ENCODE results near the gene GLIS1.

Gene GLIS1

DNA sequence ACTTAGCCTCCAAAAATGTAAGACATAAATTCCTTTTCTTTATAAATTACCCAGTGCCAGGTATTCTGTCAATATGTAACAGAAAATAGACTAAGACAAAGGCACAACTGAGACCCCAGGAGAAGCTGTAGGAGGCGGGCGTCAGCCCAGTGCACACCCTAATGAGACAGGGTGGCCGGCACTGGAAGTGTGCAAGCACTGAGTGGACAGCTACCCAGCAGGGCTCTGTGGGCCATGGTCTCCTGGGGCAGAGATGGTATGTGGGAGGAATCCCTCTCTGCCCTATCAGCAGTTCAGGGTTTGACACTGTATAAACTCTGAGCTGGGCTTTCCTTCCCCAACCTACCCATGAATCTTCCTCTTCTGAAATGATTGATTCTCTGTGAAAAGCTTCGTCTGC, 139.5 kb downstream of the GLIS1 start:
- DNase-seq (ENCODE audit: low read depth in 2 of 3, low spot score in 2 of 3), result no peak

DNA sequence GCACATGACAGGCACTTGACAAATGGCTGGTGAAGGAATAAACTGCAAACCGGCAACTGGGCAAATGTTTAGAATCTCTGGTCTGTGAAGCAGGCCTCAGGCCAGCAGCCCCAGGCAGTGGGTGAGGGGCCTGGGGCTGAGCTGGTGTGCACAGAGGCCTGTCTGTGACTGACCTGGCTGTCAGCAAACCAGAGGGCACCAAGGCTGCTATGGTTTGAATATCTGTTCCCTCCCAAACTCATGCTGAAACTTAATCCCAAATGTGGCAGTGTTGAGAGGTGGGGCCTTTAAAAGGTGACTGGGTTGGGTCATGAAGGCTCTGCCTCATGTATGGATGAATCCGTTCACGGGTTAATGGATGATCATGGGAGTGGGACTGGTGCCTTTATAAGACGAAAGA, 140.0 kb downstream of the GLIS1 start:
- no peak for DNase-seq (ENCODE audit: low read depth in 2 of 3, low spot score in 2 of 3)

DNA sequence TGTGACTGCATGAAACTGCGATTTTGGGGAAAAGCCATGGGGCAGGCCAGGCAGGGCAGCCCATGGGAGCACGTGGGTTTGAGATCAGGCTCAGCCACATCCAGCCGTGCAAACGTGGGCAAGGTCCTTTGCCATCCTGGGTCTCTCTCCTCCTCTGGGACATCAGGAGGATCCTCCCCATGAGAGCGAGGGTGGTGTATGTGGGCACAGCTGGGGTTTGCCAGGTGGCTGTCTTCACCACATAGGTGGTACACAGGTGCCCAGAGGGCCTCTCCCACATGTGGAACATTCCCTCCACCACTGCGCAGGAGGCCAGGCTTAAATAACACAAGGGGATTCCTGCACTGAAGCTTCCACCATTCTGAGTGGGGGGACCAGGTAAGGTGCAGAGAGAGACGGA, 143.1 kb downstream of the GLIS1 start:
- no peak for DNase-seq (ENCODE audit: low read depth in 2 of 3, low spot score in 2 of 3)

DNA sequence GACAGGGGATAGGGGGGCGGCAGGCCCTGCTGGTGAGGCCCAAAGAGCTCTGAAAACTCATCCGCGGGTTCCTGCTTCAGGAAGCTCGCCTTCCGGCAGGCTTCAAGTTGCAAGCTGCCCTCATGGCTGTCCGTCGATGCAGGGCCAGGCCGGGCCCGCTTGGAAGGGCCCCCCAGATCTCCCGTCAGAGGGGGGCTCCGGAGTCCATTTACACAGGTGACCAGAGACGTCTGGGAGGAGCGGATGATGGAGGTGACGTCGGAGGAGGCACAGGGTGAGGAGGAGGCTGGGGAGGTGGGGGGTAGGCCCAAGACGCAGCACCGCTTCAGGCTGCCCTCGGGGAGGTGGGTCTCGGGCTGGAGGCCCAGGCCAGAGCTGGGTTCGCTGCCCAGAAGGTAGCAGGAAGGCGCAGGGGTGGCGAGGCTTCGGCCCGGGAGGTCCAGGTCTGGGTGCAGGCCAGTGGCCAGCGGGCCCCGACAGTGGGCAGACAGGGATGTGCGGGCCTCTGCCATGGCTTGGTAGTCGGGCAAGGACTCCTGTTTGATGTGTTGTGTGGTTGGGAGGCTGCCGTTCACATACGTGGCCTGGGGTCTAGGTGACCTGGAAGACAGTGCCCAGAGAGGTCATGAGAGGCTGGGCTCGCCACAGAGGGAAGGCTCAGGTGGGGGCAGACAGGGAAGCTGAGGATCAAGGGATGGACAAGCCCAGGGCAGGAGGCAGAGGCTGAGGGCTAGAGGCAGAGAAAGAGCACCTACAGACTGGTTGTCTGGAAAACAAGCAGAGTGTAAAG, 144.4 kb downstream of the GLIS1 start:
- DNase-seq (ENCODE audit: low read depth in 2 of 3, low spot score in 2 of 3), result no peak

DNA sequence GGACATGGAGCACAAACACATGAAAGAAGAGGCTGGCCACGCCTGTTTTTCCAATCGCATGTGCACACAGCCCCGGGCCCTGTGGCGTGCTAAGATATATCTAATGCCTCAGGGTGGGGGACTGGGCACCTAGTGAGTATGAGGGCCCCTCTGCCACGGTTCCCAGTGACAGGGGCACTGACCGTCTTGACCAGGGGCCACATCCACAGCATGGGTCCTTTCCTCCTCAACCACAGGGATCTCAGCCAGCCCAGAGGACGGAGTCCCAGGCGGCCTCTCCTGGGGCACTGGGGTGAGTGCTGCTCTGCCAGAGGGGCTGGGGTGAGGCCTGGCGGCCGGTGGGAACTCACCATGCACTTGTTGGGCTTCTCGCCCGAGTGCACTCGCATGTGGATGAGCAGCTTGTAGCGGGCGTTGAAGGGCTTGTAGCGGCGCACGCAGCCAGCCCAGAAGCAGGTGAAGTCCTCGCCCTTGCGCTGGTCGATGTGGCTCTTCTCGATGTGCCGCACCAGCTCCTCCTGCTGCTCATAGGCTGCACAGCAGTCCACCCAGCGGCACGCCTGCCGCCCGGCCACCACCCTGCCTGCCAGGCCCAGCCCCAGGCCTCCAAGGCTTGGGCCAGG, 145.1 kb downstream of the GLIS1 start:
- DNase-seq (ENCODE audit: low read depth in 2 of 3, low spot score in 2 of 3), result no peak

DNA sequence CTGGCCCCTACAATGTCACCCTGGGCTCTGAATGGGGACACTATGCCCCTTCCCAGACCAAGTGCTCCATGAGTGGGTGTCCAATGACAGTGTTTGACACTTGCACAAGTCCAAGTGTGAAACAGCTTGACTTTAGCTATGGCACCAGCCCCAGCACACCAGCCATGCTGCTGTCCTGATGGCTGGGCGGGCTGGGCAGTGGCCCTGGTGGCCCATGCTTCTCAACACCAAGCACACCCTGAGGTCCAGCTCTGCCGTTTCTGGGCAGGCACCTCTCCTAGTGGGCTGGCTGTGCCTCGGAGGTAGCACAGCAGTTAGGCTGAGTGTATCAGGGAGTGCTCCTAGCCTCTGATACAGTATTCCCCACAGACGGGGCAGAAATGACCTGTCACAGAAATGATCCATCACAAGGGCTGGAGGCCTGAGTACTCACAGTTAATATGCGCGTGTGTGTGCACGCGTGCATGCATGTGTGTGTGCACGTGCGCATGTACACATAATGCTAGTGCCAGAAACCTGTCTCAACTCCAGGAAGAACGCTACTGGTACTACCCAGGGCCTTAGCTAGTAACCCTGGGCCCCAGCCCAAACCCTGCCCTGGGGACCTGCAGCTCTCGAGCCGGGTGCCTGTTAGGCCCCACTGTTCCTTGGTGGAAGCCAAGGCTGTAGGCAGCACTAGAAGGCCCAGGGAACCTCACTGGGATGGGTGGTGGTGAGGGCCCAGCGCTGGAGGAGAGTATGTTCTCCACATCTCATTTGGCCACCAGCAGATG, 145.8 kb downstream of the GLIS1 start:
- no peak for DNase-seq (ENCODE audit: low read depth in 2 of 3, low spot score in 2 of 3)

DNA sequence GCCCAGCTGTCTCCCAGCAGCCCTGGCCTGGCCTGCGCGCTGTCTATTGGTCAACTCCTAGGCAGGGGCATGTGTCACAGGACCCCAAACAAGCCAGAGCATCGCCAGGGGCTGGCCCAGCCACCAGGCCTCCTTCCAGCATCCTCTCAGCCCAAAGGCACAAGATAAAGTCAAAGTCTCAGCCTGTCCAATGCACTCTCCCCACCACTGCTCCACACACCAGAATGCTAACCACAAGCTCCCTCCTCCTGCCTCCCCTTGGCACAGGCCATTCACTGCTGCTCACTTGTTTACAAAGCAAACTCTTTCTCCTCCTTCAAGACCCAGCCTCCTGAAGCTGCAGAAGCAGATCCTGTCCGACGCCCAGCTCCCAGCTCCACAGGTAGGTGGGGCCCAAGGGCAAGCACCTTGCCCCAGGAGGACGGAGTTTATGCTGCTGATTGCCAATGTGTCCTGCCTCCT, 146.4 kb downstream of the GLIS1 start:
- DNase-seq (ENCODE audit: low read depth in 2 of 3, low spot score in 2 of 3), result no peak

DNA sequence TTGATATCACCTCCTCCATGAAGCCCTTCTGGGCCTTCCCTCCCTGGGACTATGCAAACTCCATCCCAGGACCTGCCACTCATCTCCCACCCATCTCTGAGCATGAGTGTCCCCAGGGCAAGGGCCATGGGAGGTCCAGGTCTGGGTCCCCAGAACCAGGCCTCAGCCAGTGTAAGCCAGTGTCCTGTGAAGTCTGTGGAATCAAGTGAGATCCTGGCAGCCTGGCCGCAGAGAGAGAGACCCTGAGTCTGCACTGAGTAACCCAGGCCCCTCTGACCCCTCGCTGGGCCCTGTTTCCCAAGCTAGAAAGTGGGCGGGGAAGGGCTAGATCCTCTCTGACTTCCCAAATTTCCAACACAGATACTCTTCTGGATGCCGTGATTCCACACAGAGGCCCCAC, 147.0 kb downstream of the GLIS1 start:
- DNase-seq (ENCODE audit: low read depth in 2 of 3, low spot score in 2 of 3), result no peak

DNA sequence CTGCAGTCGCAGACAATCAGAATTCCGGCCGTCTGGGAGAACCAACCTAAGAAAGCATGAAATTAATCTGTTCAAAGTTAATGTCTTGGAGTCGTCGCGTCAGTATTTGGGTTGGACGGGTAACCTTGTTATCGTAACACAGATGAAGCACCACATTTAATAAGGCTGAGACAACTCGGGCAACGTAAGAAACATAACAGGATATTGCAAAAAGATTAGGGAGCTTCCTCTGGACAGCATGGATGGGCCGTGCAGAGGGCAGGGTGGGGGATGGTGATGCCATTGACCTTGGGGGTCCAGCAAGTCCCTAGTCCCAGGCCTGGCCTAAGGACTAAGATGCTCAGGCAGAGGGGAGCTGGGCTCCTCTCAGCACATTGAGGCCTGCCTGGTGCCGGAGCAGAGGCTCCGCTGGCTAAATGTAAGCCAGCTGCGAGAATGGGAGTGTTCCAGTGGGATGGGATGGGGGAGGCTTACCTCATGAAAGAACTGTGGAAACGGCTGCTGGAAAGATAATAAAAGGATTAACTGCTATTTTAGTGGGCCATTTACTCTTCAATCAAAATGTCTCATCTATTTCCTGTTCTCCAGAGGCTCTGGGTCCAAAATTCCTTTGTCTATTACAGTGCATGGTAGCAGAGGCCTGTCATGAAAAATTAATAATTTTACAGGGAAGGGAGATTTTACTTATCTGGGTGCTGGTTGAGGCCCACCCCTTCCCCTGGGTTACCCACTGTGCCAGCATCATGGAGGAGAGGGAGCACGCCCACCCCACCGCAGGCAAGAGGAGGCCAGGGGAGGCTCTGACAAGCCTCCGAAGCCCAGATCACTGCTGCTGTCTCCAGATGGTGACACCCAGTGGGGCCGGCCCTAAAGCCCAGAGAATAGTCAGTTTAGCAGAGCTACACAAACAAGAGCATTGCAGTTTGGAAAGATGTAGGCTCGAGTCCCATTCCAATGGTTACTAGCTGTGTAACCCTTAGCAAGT, 148.1 kb downstream of the GLIS1 start:
- DNase-seq (ENCODE audit: low read depth in 2 of 3, low spot score in 2 of 3), result no peak

DNA sequence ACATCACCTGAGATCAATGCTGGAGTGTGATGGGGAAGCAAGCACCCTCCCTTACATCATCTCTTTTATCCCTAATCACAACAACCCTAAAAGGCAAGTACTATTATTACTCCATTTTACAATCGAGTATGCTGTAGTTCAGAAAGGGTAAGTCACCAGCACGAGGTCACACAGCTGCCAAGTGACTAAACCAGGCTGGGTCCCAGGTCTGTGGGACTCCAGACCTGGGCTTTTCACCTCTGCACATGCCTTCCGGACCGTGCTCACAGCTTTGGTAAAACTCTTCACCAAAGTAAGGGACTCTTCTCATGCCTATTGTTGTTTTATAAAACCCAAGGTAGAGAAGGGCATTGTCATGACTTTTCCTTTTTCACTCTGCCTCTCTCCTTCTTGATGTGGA, 148.9 kb downstream of the GLIS1 start:
- no peak for DNase-seq (ENCODE audit: low read depth in 2 of 3, low spot score in 2 of 3)

DNA sequence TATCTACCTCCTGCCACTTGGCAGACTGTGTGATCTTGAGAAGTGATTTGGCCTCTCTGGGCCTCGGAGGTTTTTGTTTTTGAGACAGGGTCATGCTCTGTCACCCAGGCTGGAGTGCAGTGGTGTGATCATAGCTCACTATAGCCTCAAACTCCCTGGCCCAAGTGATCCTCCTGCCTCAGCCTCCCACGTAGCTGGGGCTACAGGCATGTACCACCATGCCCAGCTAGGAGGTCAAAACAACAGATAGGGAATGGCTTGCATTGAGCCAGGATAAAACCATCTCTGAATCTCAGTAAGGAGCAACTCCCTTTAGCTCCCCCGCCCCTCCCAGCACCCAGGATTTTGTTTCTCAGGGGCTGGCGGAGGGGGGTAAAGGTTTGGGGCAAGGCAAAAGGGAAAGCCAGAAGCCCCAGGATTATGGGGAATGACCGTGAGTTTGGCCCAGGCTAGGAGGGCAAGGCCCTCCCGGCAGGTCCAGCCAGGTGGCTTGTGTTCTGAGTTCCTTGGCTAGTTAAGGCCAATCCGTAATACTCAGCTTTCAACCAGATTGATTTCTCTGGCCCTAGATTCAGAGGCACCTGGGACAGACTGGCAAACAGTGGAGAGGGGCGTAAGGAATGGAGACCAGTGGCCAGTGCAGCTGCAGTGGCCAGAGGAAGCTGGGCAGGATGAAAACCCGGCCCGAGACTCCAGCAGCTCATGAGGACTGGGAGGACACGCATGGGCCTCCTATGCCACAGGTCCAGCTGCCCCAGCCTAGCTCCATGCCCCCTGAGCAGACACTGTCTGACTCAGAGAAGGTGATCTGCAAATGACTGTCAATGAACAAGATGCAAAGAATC, 149.7 kb downstream of the GLIS1 start:
- no peak for DNase-seq (ENCODE audit: low read depth in 2 of 3, low spot score in 2 of 3)

DNA sequence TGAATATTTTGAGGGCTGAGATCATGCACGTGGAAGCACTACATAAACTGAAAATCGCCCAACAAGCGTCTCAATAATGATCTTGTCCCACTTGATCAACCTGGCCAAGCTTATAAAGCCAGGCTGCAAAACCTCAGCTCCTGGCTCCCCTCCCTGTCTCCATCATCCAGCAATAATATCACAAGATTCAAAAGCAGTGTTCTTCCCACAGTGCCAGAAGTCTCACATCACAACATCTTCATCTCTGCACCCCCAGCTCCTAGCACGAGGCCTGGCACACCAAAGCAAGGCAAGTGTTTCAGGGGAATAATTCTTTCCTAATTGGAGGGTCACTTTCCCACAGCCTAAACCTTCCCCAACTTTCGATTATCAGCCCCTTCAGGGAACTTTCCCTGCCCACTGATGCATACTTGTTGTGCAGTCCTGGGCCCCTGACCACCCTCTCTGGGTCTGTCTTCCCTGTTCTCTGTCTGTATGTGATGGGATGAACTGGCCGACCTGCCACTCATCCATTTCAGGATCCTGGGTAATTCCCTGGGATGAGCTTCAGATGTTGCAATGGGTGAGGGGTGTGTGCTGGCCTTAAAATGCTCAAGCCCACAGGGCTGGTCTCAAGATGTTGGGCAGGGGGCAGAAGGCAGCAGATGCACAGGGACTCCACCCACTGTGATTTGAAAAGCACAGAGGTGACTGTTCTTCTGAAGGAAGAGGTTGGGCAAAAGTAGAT, 150.7 kb downstream of the GLIS1 start:
- DNase-seq (ENCODE audit: low read depth in 2 of 3, low spot score in 2 of 3), result no peak

DNA sequence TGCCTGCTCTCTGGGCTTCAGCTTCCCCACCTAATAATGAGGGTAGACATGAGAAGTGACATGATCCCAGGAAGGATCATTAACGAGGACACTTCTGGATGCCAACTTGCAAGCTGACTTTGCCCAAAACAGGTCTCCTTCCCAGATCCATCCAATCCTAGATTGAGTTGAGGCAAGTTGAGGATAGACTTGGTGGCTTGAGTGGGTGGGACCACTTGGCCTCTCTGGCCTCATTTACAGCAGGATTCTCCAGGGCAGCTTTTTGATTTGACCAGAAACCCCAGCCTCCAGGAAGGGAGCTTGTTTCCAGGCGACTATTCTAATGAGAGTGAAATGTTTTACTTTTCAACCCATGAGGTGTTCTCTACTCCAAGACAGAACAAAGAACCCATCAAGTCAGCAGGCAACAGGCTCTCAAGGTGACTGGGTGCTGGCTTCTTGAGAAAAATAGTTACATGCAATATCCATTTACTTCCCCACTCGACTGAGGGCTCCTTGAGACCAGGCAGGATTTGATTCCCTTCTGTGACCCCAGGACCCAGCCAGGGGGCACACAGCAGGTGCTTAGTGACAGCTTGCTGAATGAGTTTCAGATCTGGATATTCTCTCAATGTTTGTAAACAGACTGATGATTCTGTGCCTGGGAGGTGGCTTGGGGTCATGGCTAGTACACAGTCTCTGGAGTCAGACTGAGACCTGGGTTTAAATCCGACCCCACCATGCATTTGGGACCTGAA, 151.5 kb downstream of the GLIS1 start:
- DNase-seq (ENCODE audit: low read depth in 2 of 3, low spot score in 2 of 3), result no peak

DNA sequence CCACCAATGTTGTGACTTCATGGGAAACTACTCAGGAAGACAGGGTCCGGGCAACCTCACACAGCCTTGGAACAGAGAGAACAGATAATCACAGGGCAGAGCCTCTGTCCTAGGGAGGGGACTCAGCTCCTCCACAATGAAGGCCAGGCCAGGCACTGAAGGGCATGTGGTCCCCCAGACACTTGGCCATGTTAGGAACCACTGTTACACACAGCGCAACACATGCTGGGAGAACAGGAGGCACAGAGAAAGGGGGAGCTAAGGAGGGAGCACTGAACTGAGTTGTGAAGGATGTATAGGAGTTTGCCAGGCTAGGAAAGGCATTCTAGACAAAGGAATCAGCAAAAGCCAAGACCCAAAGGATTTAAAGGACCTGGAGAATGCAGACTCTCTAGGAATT, 152.2 kb downstream of the GLIS1 start:
- DNase-seq (ENCODE audit: low read depth in 2 of 3, low spot score in 2 of 3), result no peak

DNA sequence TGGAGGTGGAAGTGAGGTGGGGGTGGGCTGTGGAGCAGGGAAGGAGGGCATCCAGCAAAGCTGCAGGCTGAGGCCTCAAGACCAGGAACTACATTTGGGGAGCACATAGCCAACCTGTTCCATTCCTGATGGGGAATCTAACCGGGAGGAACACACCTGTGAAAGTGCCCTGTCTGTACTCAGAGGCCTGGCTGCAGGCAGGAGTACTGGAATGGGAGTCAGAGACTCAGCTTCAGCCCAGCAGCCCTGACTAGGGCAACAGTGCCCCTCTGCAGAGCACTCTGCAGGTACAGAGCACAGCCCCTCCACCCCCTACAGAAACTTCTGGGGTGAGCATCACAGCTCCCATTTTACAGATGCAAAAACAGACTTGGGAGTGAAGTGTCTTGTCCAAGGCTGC, 153.4 kb downstream of the GLIS1 start:
- DNase-seq (ENCODE audit: low read depth in 2 of 3, low spot score in 2 of 3), result no peak

DNA sequence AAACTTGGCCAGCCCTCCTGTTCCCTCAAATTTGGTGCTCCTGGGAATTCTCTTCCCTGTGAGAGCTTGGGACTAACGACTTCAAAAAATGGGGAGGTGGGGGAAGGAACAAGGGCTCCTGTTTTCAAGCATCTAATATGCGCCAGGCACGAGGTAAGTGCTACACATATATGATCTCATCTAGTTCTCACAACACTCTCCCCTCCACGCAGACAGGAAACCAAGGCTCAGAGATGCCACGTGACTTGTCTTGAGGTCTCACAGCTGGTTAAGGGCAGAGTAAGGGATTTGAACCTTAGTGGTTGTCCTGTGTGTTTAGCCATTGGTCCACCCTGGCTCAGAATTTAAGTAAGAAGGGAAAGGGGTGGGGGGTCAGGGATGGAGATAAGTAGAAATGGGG, 153.8 kb downstream of the GLIS1 start:
- DNase-seq (ENCODE audit: low read depth in 2 of 3, low spot score in 2 of 3), result no peak

DNA sequence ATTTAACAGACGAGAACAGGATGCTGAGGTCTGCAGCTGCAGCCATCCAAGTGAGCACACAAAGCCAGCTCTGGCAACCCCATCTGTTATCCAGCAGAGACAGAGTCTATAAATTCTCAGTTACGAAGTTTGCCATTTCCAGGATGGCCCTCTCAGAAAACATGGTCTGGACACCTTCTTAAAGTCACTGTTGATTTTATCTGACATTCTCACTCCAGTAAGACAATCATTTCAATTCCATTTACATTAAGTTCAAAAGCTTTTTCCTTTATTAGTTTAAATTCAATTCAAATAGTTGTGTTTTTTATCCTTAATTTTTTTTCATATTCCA, 154.2 kb downstream of the GLIS1 start:
- no peak for DNase-seq (ENCODE audit: low read depth in 2 of 3, low spot score in 2 of 3)

DNA sequence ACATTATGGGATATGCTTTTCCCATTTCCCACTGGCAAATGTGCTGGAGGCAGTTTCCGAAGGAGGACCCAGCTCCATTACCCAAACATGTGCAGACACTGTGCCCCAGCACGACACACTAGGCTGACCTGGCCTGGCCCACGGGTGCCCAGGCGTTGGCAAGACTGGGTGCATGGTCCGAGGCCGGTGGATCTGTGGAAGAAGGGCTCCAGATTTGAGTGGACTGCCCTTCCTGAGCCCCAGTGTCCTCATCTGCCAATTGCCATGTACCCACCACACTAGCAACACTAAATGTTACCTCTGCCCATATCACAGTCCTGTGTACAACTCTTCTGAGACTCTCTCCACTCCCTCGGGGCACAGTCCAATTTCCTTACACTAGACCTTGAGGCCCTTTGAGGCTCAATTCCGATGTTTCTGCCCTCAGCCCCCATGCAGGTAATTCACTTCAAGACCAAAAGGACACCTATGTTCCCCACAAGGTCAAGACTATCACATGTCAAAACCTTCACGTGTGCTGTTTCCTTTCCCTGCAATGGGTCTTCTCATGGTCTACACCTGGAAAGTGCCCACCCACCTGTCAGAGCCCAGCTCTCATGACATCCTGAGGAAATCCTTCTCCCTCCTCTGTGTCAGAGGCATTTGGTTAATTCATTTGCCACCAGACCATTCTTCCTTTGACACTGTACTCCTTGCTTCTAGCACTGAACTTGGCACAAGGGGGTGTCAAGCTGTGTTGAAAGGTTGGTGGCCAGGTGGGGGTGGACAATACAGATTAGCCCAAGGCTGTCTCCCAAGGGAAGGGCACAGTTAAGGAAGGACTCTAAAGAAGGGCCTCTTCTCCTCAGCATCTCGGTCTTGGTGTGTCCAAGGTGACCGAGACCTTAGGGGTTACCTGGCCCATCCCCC, 154.8 kb downstream of the GLIS1 start:
- no peak for DNase-seq (ENCODE audit: low read depth in 2 of 3, low spot score in 2 of 3)
